Neural cell (in vitro differentiated cells): Measurements from ENCODE around the gene TFRC. TPM values are rescaled to one million over a fixed set of nuclear protein-coding genes. Genes with fewer than 3 reads are reported as not detected.

Source experiments
- H2AFZ ChIP-seq: fragments of 200-600, 300-800 bp; sonication (generic), shearing (Covaris generic); 2 replicates; pipeline ENCODE4 v1.6.0; 2014; ENCODE audit warnings: low read depth, mild to moderate bottlenecking, antibody characterized with exemption, low read length, moderate library complexity
- H3F3A ChIP-seq: fragments of 200-600 bp; shearing (Covaris generic); 2 replicates; pipeline ENCODE4 v1.6.1; 2016; ENCODE audit warnings: mild to moderate bottlenecking, moderate library complexity, mixed read lengths, antibody characterized with exemption, low read length; ENCODE audit not compliant: insufficient read depth, poor library complexity, severe bottlenecking
- H3K27ac ChIP-seq: fragments of 200-600, 300-800 bp; sonication (generic), shearing (Covaris generic); 2 replicates; pipeline ENCODE4 v1.5.1; 2014; ENCODE audit warnings: mild to moderate bottlenecking, low read length, moderate library complexity
- H3K27me3 ChIP-seq: fragments of 300-800, 200-600 bp; sonication (generic), shearing (Covaris generic); 2 replicates; pipeline ENCODE4 v1.6.0; 2014; ENCODE audit warnings: mild to moderate bottlenecking, low read depth, low read length, moderate library complexity; ENCODE audit not compliant: insufficient read depth
- H3K36me3 ChIP-seq: fragments of 300-800, 200-600 bp; sonication (generic), shearing (Covaris generic); 2 replicates; pipeline ENCODE4 v1.5.1; 2014; ENCODE audit warnings: mild to moderate bottlenecking, antibody characterized with exemption, low read length, moderate library complexity; ENCODE audit not compliant: insufficient read depth
- H3K4me2 ChIP-seq: fragments of 300-800, 200-600 bp; sonication (generic), shearing (Covaris generic); 2 replicates; pipeline ENCODE4 v1.6.0; 2014; ENCODE audit warnings: mild to moderate bottlenecking, low read length
- H3K4me3 ChIP-seq: fragments of 300-800, 200-600 bp; sonication (generic), shearing (Covaris generic); 2 replicates; pipeline ENCODE4 v1.5.1; 2014; ENCODE audit warnings: mild to moderate bottlenecking, low read length, moderate library complexity
- H3K79me2 ChIP-seq: fragments of 200-600 bp; shearing (Covaris generic); replicated peaks from 2 replicates; pipeline ENCODE4 v1.6.0; 2014; ENCODE audit warnings: mild to moderate bottlenecking, low read length, moderate library complexity; ENCODE audit not compliant: insufficient read depth
- H3K9ac ChIP-seq: fragments of 300-800, 200-600 bp; sonication (generic), shearing (Covaris generic); 2 replicates; pipeline ENCODE4 v1.6.1; 2016; ENCODE audit warnings: mild to moderate bottlenecking, low read length, mixed read lengths
- H3K9me2 ChIP-seq: fragments of 200-600 bp; shearing (Covaris generic); 2 replicates; pipeline ENCODE4 v1.6.1; 2016; ENCODE audit warnings: mild to moderate bottlenecking, low read length, mixed read lengths; ENCODE audit not compliant: insufficient read depth
- H3K9me3 ChIP-seq: fragments of 200-600, 300-800 bp; sonication (generic), shearing (Covaris generic); 2 replicates; pipeline ENCODE4 v1.6.1; 2016; ENCODE audit warnings: mild to moderate bottlenecking, mixed run types, low read length, moderate library complexity, mixed read lengths
- H4K20me1 ChIP-seq: fragments of 200-600 bp; shearing (Covaris generic); 2 replicates; pipeline ENCODE4 v1.6.1; 2016; ENCODE audit warnings: mild to moderate bottlenecking, mixed run types; ENCODE audit not compliant: insufficient read depth
- EP300 ChIP-seq: fragments of 450-650 bp; conservative IDR thresholded peaks from 2 replicates; pipeline ENCODE4 v1.6.1; 2014; ENCODE audit warnings: antibody characterized with exemption, mild to moderate bottlenecking, moderate library complexity; ENCODE audit not compliant: poor library complexity, severe bottlenecking
- EZH2 ChIP-seq: fragments of 200-600, 300-800 bp; shearing (Covaris generic), sonication (generic); IDR thresholded peaks from 2 replicates; pipeline ENCODE4 v1.6.1; 2014; ENCODE audit warnings: antibody characterized with exemption, low read length, borderline replicate concordance, mild to moderate bottlenecking; ENCODE audit not compliant: insufficient read depth, poor library complexity, severe bottlenecking
- MXI1 ChIP-seq: fragments of 450-650 bp; conservative IDR thresholded peaks from 2 replicates; pipeline ENCODE4 v1.6.1; 2014; ENCODE audit warnings: antibody characterized with exemption, mild to moderate bottlenecking; ENCODE audit not compliant: poor library complexity, severe bottlenecking
- POLR2AphosphoS5 ChIP-seq: IDR thresholded peaks from 2 replicates; pipeline ENCODE4 v1.6.1; 2012
- SMC3 ChIP-seq: fragments of 450-650 bp; conservative IDR thresholded peaks from 2 replicates; pipeline ENCODE4 v1.6.1; 2014; ENCODE audit warnings: antibody characterized with exemption, mild to moderate bottlenecking, moderate library complexity; ENCODE audit not compliant: poor library complexity
- TAF1 ChIP-seq: IDR thresholded peaks from 2 replicates; pipeline ENCODE4 v1.6.1; 2012; ENCODE audit warnings: low read depth
- polyA plus RNA-seq: library from polyadenylated mRNA; depleted of rRNA; stranded (reverse); fragments of >200 nt; gene quantifications from 2 replicates; pipeline ENCODE4 v1.2.3, GENCODE V29; 2014
- TF ChIP-seq, protein P1 (sequence below): IDR thresholded peaks from 2 replicates; pipeline ENCODE4 v1.6.1; 2012; ENCODE audit warnings: borderline replicate concordance
- TF ChIP-seq, protein P2 (sequence below): fragments of 450-650 bp; IDR thresholded peaks from 2 replicates; pipeline ENCODE4 v1.5.1; 2014; ENCODE audit warnings: antibody characterized with exemption, mild to moderate bottlenecking, moderate library complexity; ENCODE audit not compliant: poor library complexity, severe bottlenecking

The TFRC gene
- polyA plus RNA-seq, 1 donor from 2014 or later: 82.7 TPM

DNA sequence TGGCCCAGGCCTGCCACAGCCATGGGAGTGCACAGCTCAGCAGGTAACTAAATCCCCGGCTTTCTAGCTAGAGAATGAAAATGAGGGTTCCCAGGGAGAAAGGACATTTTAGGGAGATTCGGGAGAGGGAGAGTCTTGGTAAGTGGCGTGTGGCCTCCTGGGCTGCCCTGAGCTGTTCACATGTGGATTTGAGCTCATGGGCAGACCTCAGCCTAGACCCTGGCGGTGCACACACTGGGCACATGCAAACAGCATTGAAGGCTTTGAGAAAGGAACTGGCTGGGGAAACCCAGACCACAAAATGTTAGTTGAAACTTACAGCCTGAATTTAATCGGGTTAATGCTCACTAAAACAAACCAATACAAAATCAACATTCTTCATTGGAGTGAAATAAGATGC, 72.4 kb downstream of the TFRC start:
- Histone ChIP-seq H3K9me2 (no peaks in the 10 kb centered on the region), H3K36me3 (no peaks in the 10 kb centered on the region), H4K20me1 (no peaks in the 10 kb centered on the region), H3K27me3 (no peaks in the 10 kb centered on the region), H3K79me2 (no peaks in the 10 kb centered on the region), H3K4me2 (no peak overlapping the region), H3K9me3 (no peaks in the 10 kb centered on the region), H2AFZ (no peak overlapping the region), H3F3A (no peaks in the 10 kb centered on the region), H3K9ac (no peak overlapping the region), H3K4me3 (no peak overlapping the region), H3K27ac (no peak overlapping the region)
- TF ChIP-seq POLR2AphosphoS5 (no peak), EZH2 (no peak), MXI1 (no peak), TAF1 (no peak), SMC3 (no peak), EP300 (no peak)
- TF ChIP-seq, protein P1, sequence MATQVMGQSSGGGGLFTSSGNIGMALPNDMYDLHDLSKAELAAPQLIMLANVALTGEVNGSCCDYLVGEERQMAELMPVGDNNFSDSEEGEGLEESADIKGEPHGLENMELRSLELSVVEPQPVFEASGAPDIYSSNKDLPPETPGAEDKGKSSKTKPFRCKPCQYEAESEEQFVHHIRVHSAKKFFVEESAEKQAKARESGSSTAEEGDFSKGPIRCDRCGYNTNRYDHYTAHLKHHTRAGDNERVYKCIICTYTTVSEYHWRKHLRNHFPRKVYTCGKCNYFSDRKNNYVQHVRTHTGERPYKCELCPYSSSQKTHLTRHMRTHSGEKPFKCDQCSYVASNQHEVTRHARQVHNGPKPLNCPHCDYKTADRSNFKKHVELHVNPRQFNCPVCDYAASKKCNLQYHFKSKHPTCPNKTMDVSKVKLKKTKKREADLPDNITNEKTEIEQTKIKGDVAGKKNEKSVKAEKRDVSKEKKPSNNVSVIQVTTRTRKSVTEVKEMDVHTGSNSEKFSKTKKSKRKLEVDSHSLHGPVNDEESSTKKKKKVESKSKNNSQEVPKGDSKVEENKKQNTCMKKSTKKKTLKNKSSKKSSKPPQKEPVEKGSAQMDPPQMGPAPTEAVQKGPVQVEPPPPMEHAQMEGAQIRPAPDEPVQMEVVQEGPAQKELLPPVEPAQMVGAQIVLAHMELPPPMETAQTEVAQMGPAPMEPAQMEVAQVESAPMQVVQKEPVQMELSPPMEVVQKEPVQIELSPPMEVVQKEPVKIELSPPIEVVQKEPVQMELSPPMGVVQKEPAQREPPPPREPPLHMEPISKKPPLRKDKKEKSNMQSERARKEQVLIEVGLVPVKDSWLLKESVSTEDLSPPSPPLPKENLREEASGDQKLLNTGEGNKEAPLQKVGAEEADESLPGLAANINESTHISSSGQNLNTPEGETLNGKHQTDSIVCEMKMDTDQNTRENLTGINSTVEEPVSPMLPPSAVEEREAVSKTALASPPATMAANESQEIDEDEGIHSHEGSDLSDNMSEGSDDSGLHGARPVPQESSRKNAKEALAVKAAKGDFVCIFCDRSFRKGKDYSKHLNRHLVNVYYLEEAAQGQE: no peak
- TF ChIP-seq, protein P2, sequence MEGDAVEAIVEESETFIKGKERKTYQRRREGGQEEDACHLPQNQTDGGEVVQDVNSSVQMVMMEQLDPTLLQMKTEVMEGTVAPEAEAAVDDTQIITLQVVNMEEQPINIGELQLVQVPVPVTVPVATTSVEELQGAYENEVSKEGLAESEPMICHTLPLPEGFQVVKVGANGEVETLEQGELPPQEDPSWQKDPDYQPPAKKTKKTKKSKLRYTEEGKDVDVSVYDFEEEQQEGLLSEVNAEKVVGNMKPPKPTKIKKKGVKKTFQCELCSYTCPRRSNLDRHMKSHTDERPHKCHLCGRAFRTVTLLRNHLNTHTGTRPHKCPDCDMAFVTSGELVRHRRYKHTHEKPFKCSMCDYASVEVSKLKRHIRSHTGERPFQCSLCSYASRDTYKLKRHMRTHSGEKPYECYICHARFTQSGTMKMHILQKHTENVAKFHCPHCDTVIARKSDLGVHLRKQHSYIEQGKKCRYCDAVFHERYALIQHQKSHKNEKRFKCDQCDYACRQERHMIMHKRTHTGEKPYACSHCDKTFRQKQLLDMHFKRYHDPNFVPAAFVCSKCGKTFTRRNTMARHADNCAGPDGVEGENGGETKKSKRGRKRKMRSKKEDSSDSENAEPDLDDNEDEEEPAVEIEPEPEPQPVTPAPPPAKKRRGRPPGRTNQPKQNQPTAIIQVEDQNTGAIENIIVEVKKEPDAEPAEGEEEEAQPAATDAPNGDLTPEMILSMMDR: no peak

DNA sequence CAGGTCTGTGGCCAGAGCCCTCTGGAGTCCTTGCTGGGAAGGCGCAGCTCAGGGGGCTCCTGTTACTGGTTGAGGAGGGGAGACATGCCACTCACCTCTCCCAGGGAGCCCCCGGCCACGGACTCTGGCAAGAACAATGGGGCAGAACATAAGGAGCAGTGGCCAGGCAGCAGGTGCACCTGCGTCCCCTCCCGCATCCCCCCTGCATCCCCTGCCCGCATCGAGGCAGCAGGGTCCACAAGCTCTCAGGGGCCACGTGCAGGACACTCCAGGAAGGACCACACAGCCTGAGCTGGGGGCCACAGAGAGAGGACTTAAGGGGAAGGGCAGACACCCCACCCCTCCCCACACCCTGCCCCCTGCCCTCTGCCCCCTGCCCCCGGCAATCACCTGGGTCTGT, 73.0 kb downstream of the TFRC start:
- H2AFZ ChIP-seq: no peak overlapping the region
- TF ChIP-seq POLR2AphosphoS5 (no peak), MXI1 (no peak), EZH2 (no peak), SMC3 (no peak), EP300 (no peak)
- TF ChIP-seq, protein P1: no peak
- H3K36me3 ChIP-seq: no peaks in the 10 kb centered on the region
- no peaks in the 10 kb centered on the region for H3K27me3 ChIP-seq
- no peak overlapping the region for H3K27ac ChIP-seq
- no peaks in the 10 kb centered on the region for H3K79me2 ChIP-seq
- no peaks in the 10 kb centered on the region for H3K9me2 ChIP-seq
- H3K4me2 ChIP-seq: no peak overlapping the region
- no peaks in the 10 kb centered on the region for H4K20me1 ChIP-seq
- H3F3A ChIP-seq: no peaks in the 10 kb centered on the region
- no peak overlapping the region for H3K9ac ChIP-seq
- H3K9me3 ChIP-seq: no peaks in the 10 kb centered on the region
- no peak overlapping the region for H3K4me3 ChIP-seq
